ENCODE data around the gene CBR3.
A peak's percentile ranks its signal among the peaks of the same experiment; 100 is the strongest.

The CBR3 gene

GRCh38 chr21:36134803-36135390 lies at the start of gene CBR3:
TSS of gene CBR3 (plus strand) at chr21:36135079. CDS start at chr21:36135193, 114 bp downstream.
- peak within 1 kb of the TSS; percentile 56 for H3K4me2 ChIP-seq (ENCODE audit: low read depth, low read length, poor library complexity, severe bottlenecking)
- no peaks in the 10 kb centered on the region for H3F3A ChIP-seq (ENCODE audit: insufficient read depth)
- H2AFZ ChIP-seq (ENCODE audit: low read depth, low read length, severe bottlenecking), result peak within 1 kb of the TSS; percentile 12
- H3K9me3 ChIP-seq (ENCODE audit: insufficient read depth, low read length), result no peaks in the 10 kb centered on the region
- no peaks in the 10 kb centered on the region for H4K20me1 ChIP-seq (ENCODE audit: low read depth, low read length)
- H3K9ac ChIP-seq (ENCODE audit: low read length), result no peak within 1 kb of the TSS; the same call in 1 of the 2 replicates
- no peak for TF ChIP-seq CTCF (IDR thresholded peaks at IDR 0.05; ENCODE audit: insufficient read depth, low read length, poor library complexity, severe bottlenecking)
- 0 out of 2 replicates have a peak, but pooled peaks have one; percentile 84 for TF ChIP-seq EZH2phosphoT487 (conservative IDR thresholded peaks at IDR 0.05; ENCODE audit: low read length)
- H3K27ac ChIP-seq (ENCODE audit: low read depth, low read length), result no peak within 1 kb of the TSS
- H3K4me3 ChIP-seq (ENCODE audit: insufficient read depth, low read length, poor library complexity, severe bottlenecking), result peak within 1 kb of the TSS; percentile 43
- H3K9me2 ChIP-seq (replicated peaks; ENCODE audit: insufficient read depth, low read length), result no peaks in the 10 kb centered on the region
- no peaks in the 10 kb centered on the region for H3K36me3 ChIP-seq (ENCODE audit: low read length)
- H3K27me3 ChIP-seq (ENCODE audit: low read length), result no peaks in the 10 kb centered on the region
- H3K79me2 ChIP-seq (ENCODE audit: insufficient read depth, low read length), result no peaks in the 10 kb centered on the region

- Histone ChIP-seq H4K20me1 (ENCODE audit: low read depth, low read length) (no peaks in the 10 kb centered on the region), H3K4me2 (ENCODE audit: low read depth, low read length, poor library complexity, severe bottlenecking) (no peak overlapping the region), H3K9ac (ENCODE audit: low read length) (no peak overlapping the region), H3K27ac (ENCODE audit: low read depth, low read length) (no peak overlapping the region), H3K9me2 (replicated peaks; ENCODE audit: insufficient read depth, low read length) (no peaks in the 10 kb centered on the region), H3K36me3 (ENCODE audit: low read length) (no peaks in the 10 kb centered on the region), H3F3A (ENCODE audit: insufficient read depth) (no peaks in the 10 kb centered on the region), H3K9me3 (ENCODE audit: insufficient read depth, low read length) (no peaks in the 10 kb centered on the region), H3K4me3 (ENCODE audit: insufficient read depth, low read length, poor library complexity, severe bottlenecking) (no peak overlapping the region), H3K79me2 (ENCODE audit: insufficient read depth, low read length) (no peaks in the 10 kb centered on the region), H3K27me3 (ENCODE audit: low read length) (no peaks in the 10 kb centered on the region), H2AFZ (ENCODE audit: low read depth, low read length, severe bottlenecking) (no peak overlapping the region)
- TF ChIP-seq EZH2phosphoT487 (conservative IDR thresholded peaks at IDR 0.05; ENCODE audit: low read length), result no peak
- peak; percentile 25 for TF ChIP-seq CTCF (IDR thresholded peaks at IDR 0.05; ENCODE audit: insufficient read depth, low read length, poor library complexity, severe bottlenecking)
Measured at GRCh38 chr21:36087362-36088138, 47.3 kb upstream of the CBR3 start.

GRCh38 chr21:36089946-36090345 lies 44.9 kb upstream of the CBR3 start:
- 0 out of 2 replicates have a peak, but pooled peaks cover 3% of the 10 kb centered on the region for H3K27me3 ChIP-seq (ENCODE audit: low read length)
- H3K9ac ChIP-seq (ENCODE audit: low read length), result no peak overlapping the region
- H4K20me1 ChIP-seq (ENCODE audit: low read depth, low read length), result no peaks in the 10 kb centered on the region
- peaks cover 10% of the 10 kb centered on the region; the same call in 1 of the 2 replicates for H3K9me3 ChIP-seq (ENCODE audit: insufficient read depth, low read length)
- H3F3A ChIP-seq (ENCODE audit: insufficient read depth), result no peaks in the 10 kb centered on the region
- TF ChIP-seq EZH2phosphoT487 (conservative IDR thresholded peaks at IDR 0.05; ENCODE audit: low read length) (no peak), CTCF (IDR thresholded peaks at IDR 0.05; ENCODE audit: insufficient read depth, low read length, poor library complexity, severe bottlenecking) (no peak)
- H3K27ac ChIP-seq (ENCODE audit: low read depth, low read length), result no peak overlapping the region
- H3K4me3 ChIP-seq (ENCODE audit: insufficient read depth, low read length, poor library complexity, severe bottlenecking), result no peak overlapping the region
- no peaks in the 10 kb centered on the region for H3K9me2 ChIP-seq (replicated peaks; ENCODE audit: insufficient read depth, low read length)
- H3K79me2 ChIP-seq (ENCODE audit: insufficient read depth, low read length), result no peaks in the 10 kb centered on the region
- no peak overlapping the region for H2AFZ ChIP-seq (ENCODE audit: low read depth, low read length, severe bottlenecking)
- H3K36me3 ChIP-seq (ENCODE audit: low read length), result no peaks in the 10 kb centered on the region
- H3K4me2 ChIP-seq (ENCODE audit: low read depth, low read length, poor library complexity, severe bottlenecking), result no peak overlapping the region
